HepG2 (cell line): ENCODE measurements around the gene RABEP2. TPM values are rescaled to one million over a fixed set of nuclear protein-coding genes. Genes with fewer than 3 reads are reported as not detected.

Experiments
- CBX5 ChIP-seq: sonication (generic); formaldehyde crosslinking; IDR thresholded peaks from 2 replicates; pipeline ENCODE4 v1.4.0; 2020; ENCODE audit warnings: missing genetic modification reagents, borderline replicate concordance
- CHCHD3 ChIP-seq: sonication (generic); formaldehyde crosslinking; IDR thresholded peaks from 2 replicates; pipeline ENCODE4 v1.8.0; 2022; ENCODE audit warnings: mild to moderate bottlenecking, missing genetic modification reagents, moderate library complexity
- EED ChIP-seq: sonication (generic); formaldehyde crosslinking; IDR thresholded peaks from 2 replicates; pipeline ENCODE4 v1.5.0; 2020; ENCODE audit warnings: mild to moderate bottlenecking, missing genetic modification reagents
- FOSL2 ChIP-seq: sonication (generic); formaldehyde crosslinking; IDR thresholded peaks from 2 replicates; pipeline ENCODE4 v1.4.0; 2020; ENCODE audit warnings: missing genetic modification reagents
- GATA4 ChIP-seq: sonication (generic); IDR thresholded peaks from 2 replicates; pipeline ENCODE4 v1.6.1; 2016; ENCODE audit warnings: antibody characterized with exemption, low read depth, borderline replicate concordance
- GFI1 ChIP-seq: sonication (generic); formaldehyde crosslinking; IDR thresholded peaks from 2 replicates; pipeline ENCODE4 v1.5.0; 2020; ENCODE audit warnings: missing genetic modification reagents, mild to moderate bottlenecking, borderline replicate concordance
- HCFC1 ChIP-seq: fragments of 150-350 bp; IDR thresholded peaks from 2 replicates; pipeline ENCODE4 v1.6.1; 2014; ENCODE audit warnings: low read depth, low read length
- HDAC1 ChIP-seq: sonication (generic); formaldehyde crosslinking; IDR thresholded peaks from 2 replicates; pipeline ENCODE4 v1.5.1; 2020; ENCODE audit warnings: mild to moderate bottlenecking, missing genetic modification reagents
- HMG20A ChIP-seq: IDR thresholded peaks from 2 replicates; pipeline ENCODE4 v1.6.1; 2016; ENCODE audit warnings: borderline replicate concordance
- HOXA3 ChIP-seq: sonication (generic); formaldehyde crosslinking; IDR thresholded peaks from 2 replicates; pipeline ENCODE4 v1.5.0; 2020; ENCODE audit warnings: missing genetic modification reagents
- KLF15 ChIP-seq: sonication (generic); formaldehyde crosslinking; IDR thresholded peaks from 2 replicates; pipeline ENCODE4 v1.8.1; 2023; ENCODE audit warnings: borderline replicate concordance, mild to moderate bottlenecking, inconsistent platforms, missing genetic modification reagents, mixed read lengths
- KLF6 ChIP-seq: IDR thresholded peaks from 2 replicates; pipeline ENCODE4 v1.8.0; 2016; ENCODE audit warnings: missing biosample characterization, missing genetic modification reagents
- MTA1 ChIP-seq: sonication (generic); formaldehyde crosslinking; IDR thresholded peaks from 2 replicates; pipeline ENCODE4 v1.4.0; 2020; ENCODE audit warnings: missing genetic modification reagents, mild to moderate bottlenecking, borderline replicate concordance
- NFAT5 ChIP-seq: sonication (generic); formaldehyde crosslinking; IDR thresholded peaks from 2 replicates; pipeline ENCODE4 v1.4.0; 2020; ENCODE audit warnings: missing genetic modification reagents
- NR2F2 ChIP-seq: IDR thresholded peaks from 2 replicates; pipeline ENCODE4 v1.6.1; 2012; ENCODE audit warnings: low read depth, inconsistent platforms, borderline replicate concordance
- REST ChIP-seq, 2 experiments: IDR thresholded peaks; 2 replicates each; pipeline ENCODE4 v1.6.1; 2011 to 2012; ENCODE audit warnings: low read length in 2 of 2, borderline replicate concordance in 1 of 2, low read depth in 1 of 2, mild to moderate bottlenecking in 1 of 2, moderate library complexity in 1 of 2
- ZFP62 ChIP-seq: sonication (generic); formaldehyde crosslinking; IDR thresholded peaks from 2 replicates; pipeline ENCODE4 v1.4.0; 2020; ENCODE audit warnings: missing genetic modification reagents
- ZNF232 ChIP-seq: sonication (generic); formaldehyde crosslinking; IDR thresholded peaks from 2 replicates; pipeline ENCODE4 v1.4.0; 2020; ENCODE audit warnings: missing genetic modification reagents, borderline replicate concordance
- ZNF235 ChIP-seq: sonication (generic); formaldehyde crosslinking; IDR thresholded peaks from 2 replicates; pipeline ENCODE4 v1.8.1; 2023; ENCODE audit warnings: mild to moderate bottlenecking, missing genetic modification reagents, borderline replicate concordance
- ZNF598 ChIP-seq: sonication (generic); formaldehyde crosslinking; IDR thresholded peaks from 2 replicates; pipeline ENCODE4 v1.5.1; 2020; ENCODE audit warnings: mild to moderate bottlenecking, missing genetic modification reagents, borderline replicate concordance
- polyA plus RNA-seq, 8 experiments: library from polyadenylated mRNA; depleted of rRNA in 3 of 8; stranded (reverse) in 7 of 8; unstranded in 1 of 8; fragments of >200 nt; fragmentation: Illumina TruSeq in 4 of 8; extraction: Trizol in 4 of 8; gene quantifications; 2 replicates each; pipeline versions ENCODE4 v1.2.1 to v1.2.3, GENCODE V29; 2011 to 2016; ENCODE audit warnings: low read depth in 4 of 8, missing spikeins in 1 of 8, mixed read lengths in 1 of 8; ENCODE audit not compliant: insufficient read depth in 1 of 8
- total RNA-seq, 5 experiments: library from RNA; depleted of rRNA; stranded (reverse); fragments of >200 nt; fragmentation: Illumina TruSeq; extraction: Trizol; gene quantifications; 2 replicates each; pipeline ENCODE4 v1.2.3, GENCODE V29; 2016; ENCODE audit warnings: low read depth in 1 of 5

Gene RABEP2
- total and polyA plus RNA-seq, 2 of the 13 experiments (the other 11 are each of a cell fraction or from before 2014, with no cell fraction given) = 10.8 to 18.4 TPM

GRCh38 chr16:28950648-28951409 lies 25.8 kb upstream of the RABEP2 start, which contains the start of gene NFATC2IP (continued):
- TF ChIP-seq NFAT5 = no peak; the same call in 1 of the 2 replicates
- no peak; a peak in 1 of 4 replicates for TF ChIP-seq REST (IDR thresholded peaks at IDR 0.05; ENCODE audit: borderline replicate concordance in 1 of 2, low read depth in 1 of 2, low read length in 2 of 2)
- TF ChIP-seq KLF6 (CRISPR knock-in tag) = no peak; the same call in 1 of the 2 replicates
- no peak for TF ChIP-seq GFI1
- no peak for TF ChIP-seq ZFP62 (CRISPR knock-in tag)
- peak; percentile 71 for TF ChIP-seq HDAC1 (CRISPR knock-in tag)
- 0 out of 2 replicates have a peak, but pooled peaks have one; percentile 24 for TF ChIP-seq FOSL2 (CRISPR knock-in tag)
- peak; percentile 61 for TF ChIP-seq MTA1 (CRISPR knock-in tag)
- TF ChIP-seq HMG20A = no peak
- peak; percentile 62; the same call in 1 of the 2 replicates for TF ChIP-seq HOXA3 (CRISPR knock-in tag)
- no peak for TF ChIP-seq ZNF598 (CRISPR knock-in tag)
- TF ChIP-seq HCFC1 = peak; percentile 95
- peak; percentile 43; the same call in 1 of the 2 replicates for TF ChIP-seq KLF15 (CRISPR knock-in tag)
- TF ChIP-seq ZNF232 (CRISPR knock-in tag) = no peak; the same call in none of the 2 replicates
- no peak; the same call in 1 of the 2 replicates for TF ChIP-seq NR2F2
- no peak; the same call in 1 of the 2 replicates for TF ChIP-seq CHCHD3
- TF ChIP-seq CBX5 = no peak
- TF ChIP-seq ZNF235 (CRISPR knock-in tag) = no peak; the same call in 1 of the 2 replicates
- TF ChIP-seq EED (CRISPR knock-in tag) = no peak
- no peak for TF ChIP-seq GATA4
